Activated naive CD4-positive, alpha-beta T cell treated with anti-CD3 and anti-CD28 coated beads, Interleukin-2, amount 50 U/mL, for 72 hours (primary cell): Measurements from ENCODE around the gene RICTOR. TPM values are rescaled to one million over a fixed set of nuclear protein-coding genes. Genes with fewer than 3 reads are reported as not detected.
"Not testable (repeated sequence)": the region's sequence is repeated elsewhere in the genome, so short reads cannot be mapped to it uniquely, and the experiment has no call there.

Experiments used
- ATAC-seq, 2 donors: fragments of 150-1000 bp; cut with Tn5 transposase; 2 replicates each; pipeline ENCODE4 v1.10.0; 2021; ENCODE audit warnings: mild to moderate bottlenecking in 2 of 2, moderate library complexity in 2 of 2
- DNase-seq, 2 donors: peaks; one replicate each; pipeline ENCODE4 v3.0.0; 2021 to 2022; ENCODE audit warnings: low spot score in 2 of 2
- H3K27ac Mint-ChIP-seq, 2 donors: one replicate each; pipeline ENCODE4 v1.8.0; 2022; ENCODE audit warnings: mild to moderate bottlenecking in 2 of 2, mixed read lengths in 2 of 2
- H3K36me3 Mint-ChIP-seq, 2 donors: one replicate each; pipeline ENCODE4 v1.8.0; 2022; ENCODE audit warnings: mixed read lengths in 2 of 2
- H3K9me3 Mint-ChIP-seq, 2 donors: one replicate each; pipeline ENCODE4 v1.8.0; 2022; ENCODE audit warnings: mixed read lengths in 2 of 2
- total RNA-seq, 2 donors: library from RNA; stranded (reverse); gene quantifications; one replicate each; pipeline ENCODE4 v1.2.3, GENCODE V29; 2022

RICTOR gene
- total RNA-seq, 2 donors from 2014 or later = 32.8 to 50.2 TPM

GRCh38 chr5:39031041-39031440 lies 43.2 kb downstream of the RICTOR start:
- H3K9me3 Mint-ChIP-seq = peaks cover 12 to 17% of the 10 kb centered on the region in 2 donors
- DNase-seq = no peak
- H3K27ac Mint-ChIP-seq = no peak overlapping the region
- no peak for ATAC-seq
- H3K36me3 Mint-ChIP-seq = peaks cover 9 to 39% of the 10 kb centered on the region in 2 donors

DNA sequence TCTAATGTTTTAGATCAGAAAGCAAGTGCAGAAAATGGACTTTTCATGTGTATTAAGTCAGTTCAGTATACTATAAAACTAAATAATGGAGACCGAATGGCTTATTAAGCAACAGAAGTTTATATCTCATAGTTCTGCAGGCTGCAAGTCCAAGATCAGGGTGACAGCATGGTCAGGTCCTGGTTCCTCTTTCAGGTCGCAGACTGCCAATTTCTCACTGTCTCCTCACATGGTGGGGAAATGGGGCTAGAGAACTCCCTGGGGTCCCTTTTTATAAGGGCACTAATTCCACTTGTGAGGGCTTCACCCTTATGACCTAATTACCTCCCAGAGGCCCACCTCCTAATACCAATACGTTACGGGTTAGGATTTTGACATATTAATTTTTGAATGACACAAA lies 48.7 kb downstream of the RICTOR start:
- ATAC-seq (no peak), DNase-seq (no peak)
- Mint-ChIP-seq H3K36me3 (peaks cover 0 to 41% of the 10 kb centered on the region in 2 donors), H3K9me3 (peaks cover 5 to 7% of the 10 kb centered on the region in 2 donors), H3K27ac (no peak overlapping the region)

GRCh38 chr5:39024884-39025283 lies 49.3 kb downstream of the RICTOR start:
- DNase-seq = no peak
- ATAC-seq = no peak
- Mint-ChIP-seq H3K9me3 (peaks cover 5 to 7% of the 10 kb centered on the region in 2 donors), H3K36me3 (peaks cover 1 to 43% of the 10 kb centered on the region in 2 donors), H3K27ac (no peak overlapping the region)

DNA sequence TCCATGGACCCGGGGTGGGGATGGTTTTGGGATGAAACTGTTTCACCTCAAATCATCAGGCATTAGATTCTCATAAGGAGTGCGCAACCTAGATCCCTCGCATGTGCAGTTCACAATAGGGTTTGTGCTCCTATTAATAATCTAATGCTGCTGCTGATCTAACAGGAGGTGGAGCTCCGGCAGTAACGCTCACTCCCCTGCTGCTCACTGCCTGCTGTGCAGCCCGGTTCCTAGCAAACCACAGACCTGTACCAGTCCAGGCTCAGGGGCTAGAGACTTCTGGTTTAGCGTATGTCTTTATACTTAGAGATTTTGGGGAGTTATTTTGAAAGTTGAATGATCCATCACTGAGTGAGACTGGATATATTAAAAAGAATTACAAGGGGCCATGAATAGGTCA lies 50.2 kb downstream of the RICTOR start:
- no peak for ATAC-seq
- peaks cover 4 to 6% of the 10 kb centered on the region in 2 donors for H3K9me3 Mint-ChIP-seq
- DNase-seq = no peak
- peaks cover 7 to 50% of the 10 kb centered on the region in 2 donors for H3K36me3 Mint-ChIP-seq
- H3K27ac Mint-ChIP-seq = no peak overlapping the region

DNA sequence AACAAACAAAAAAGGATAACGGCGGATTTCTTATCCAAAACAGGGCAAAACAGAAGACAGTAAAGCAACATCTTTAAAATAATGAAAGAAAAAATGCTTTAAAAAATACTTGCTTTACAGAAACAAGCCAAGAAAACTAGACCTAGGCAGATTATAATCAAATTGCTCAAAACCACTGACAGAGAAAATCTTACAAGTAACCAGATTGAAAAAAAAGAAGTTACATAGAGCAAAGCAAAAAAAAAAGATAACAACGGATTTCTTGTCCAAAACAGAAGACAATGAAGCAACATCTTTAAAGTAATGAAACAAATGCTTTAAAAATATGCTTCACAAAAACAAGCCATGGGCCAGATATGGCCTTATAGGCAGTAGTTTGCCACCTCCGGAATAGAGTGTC lies 51.1 kb downstream of the RICTOR start:
- H3K36me3 Mint-ChIP-seq = peaks cover 7 to 51% of the 10 kb centered on the region in 2 donors
- no peak overlapping the region for H3K27ac Mint-ChIP-seq
- H3K9me3 Mint-ChIP-seq = peaks cover 0 to 3% of the 10 kb centered on the region in 2 donors
- ATAC-seq = no peak
- DNase-seq = no peak

DNA sequence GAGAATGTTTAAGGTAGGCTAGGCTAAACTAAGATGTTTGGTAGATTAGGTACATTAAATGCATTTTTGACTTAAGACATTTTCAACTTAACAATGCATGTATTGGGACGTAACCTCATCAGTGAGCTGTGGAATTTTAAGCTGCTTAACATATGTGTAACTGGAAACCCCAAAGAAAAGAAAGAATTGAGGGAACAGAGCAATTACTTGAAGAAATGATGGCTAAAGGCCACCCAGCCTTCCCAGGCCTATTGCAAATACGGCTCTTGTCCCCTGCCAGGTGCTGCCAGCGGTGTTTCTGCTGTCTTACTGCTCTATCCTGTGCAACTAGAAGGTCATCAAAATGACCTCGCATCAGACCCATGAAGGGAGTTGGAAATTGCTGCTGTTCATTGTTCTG lies 52.0 kb downstream of the RICTOR start:
- ATAC-seq (no peak), DNase-seq (no peak)
- Mint-ChIP-seq H3K36me3 (peaks cover 7 to 46% of the 10 kb centered on the region in 2 donors), H3K27ac (no peak overlapping the region), H3K9me3 (no peaks in the 10 kb centered on the region)

GRCh38 chr5:39021413-39021812 lies 52.8 kb downstream of the RICTOR start:
- Mint-ChIP-seq H3K27ac (no peak overlapping the region), H3K9me3 (no peaks in the 10 kb centered on the region), H3K36me3 (peaks cover 7 to 45% of the 10 kb centered on the region in 2 donors)
- DNase-seq (no peak), ATAC-seq (no peak)

GRCh38 chr5:39020458-39020857 lies 53.7 kb downstream of the RICTOR start:
- H3K27ac Mint-ChIP-seq = no peak overlapping the region
- ATAC-seq (no peak), DNase-seq (no peak)
- H3K36me3 Mint-ChIP-seq = peaks cover 7 to 36% of the 10 kb centered on the region in 2 donors
- H3K9me3 Mint-ChIP-seq = no peaks in the 10 kb centered on the region

DNA sequence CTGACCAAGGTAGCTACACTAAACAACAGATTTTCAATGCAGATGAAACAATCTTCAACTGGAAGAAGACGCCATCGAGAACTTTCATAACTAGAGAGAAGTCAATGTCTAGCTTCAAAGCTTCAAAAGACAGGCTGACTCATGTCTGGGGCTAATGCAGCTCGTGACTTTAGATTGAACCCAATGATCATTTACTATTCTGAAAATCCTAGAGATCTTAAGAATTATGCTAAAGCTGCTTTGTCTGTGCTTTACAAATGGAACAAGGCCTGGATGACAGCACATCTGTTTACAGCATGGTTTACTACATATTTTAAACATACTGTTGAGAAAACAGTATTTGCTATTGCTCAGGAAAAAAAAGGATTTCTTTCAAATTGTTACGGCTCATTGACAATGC lies 54.9 kb downstream of the RICTOR start:
- ATAC-seq (no peak), DNase-seq (no peak)
- Mint-ChIP-seq H3K27ac (no peak overlapping the region), H3K36me3 (peaks cover 7 to 36% of the 10 kb centered on the region in 2 donors), H3K9me3 (no peaks in the 10 kb centered on the region)

DNA sequence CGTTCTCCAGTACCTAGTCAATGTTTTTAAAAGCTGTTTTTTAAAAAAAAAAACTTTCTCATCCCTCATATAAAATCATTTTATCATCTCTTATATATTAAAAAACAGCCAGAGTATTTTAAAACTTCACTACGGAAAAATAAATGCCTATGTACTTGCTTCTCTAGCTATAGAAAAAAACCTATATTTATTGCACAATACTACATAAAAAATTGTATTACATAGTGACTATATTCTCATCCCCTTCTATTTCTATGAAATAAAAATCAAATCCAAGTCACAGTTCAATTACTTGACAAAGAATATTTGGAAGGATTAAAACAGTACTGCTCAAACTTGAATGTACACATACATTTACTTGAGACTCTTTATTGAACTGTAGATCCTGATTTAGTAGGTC lies 56.7 kb downstream of the RICTOR start:
- Mint-ChIP-seq H3K9me3 (no peaks in the 10 kb centered on the region), H3K27ac (no peak overlapping the region), H3K36me3 (peaks cover 10 to 37% of the 10 kb centered on the region in 2 donors)
- ATAC-seq (no peak), DNase-seq (no peak)

- H3K9me3 Mint-ChIP-seq = peaks cover 4 to 5% of the 10 kb centered on the region in 2 donors
- ATAC-seq (no peak), DNase-seq (no peak)
- peak overlapping the region; percentile 12 to 57 for H3K27ac Mint-ChIP-seq
- H3K36me3 Mint-ChIP-seq = peaks cover 18 to 41% of the 10 kb centered on the region in 2 donors
Measured at GRCh38 chr5:39016587-39017275, 57.5 kb downstream of the RICTOR start.

- ATAC-seq (peak; percentile 37 to 94), DNase-seq (no peak)
- Mint-ChIP-seq H3K27ac (peak overlapping the region; percentile 12 to 57), H3K9me3 (peaks cover 5 to 11% of the 10 kb centered on the region in 2 donors), H3K36me3 (peaks cover 26 to 42% of the 10 kb centered on the region in 2 donors)
Measured at GRCh38 chr5:39015743-39016586, 58.2 kb downstream of the RICTOR start.

GRCh38 chr5:39014561-39014960 lies 59.6 kb downstream of the RICTOR start:
- Mint-ChIP-seq H3K9me3 (peaks cover 11 to 14% of the 10 kb centered on the region in 2 donors), H3K36me3 (peaks cover 23 to 47% of the 10 kb centered on the region in 2 donors), H3K27ac (no peak overlapping the region)
- DNase-seq = no peak
- ATAC-seq = no peak

- peaks cover 20 to 42% of the 10 kb centered on the region in 2 donors for H3K36me3 Mint-ChIP-seq
- no peak overlapping the region for H3K27ac Mint-ChIP-seq
- peaks cover 11 to 14% of the 10 kb centered on the region in 2 donors for H3K9me3 Mint-ChIP-seq
- ATAC-seq (no peak), DNase-seq (no peak)
Measured at GRCh38 chr5:39013938-39014337, 60.3 kb downstream of the RICTOR start.

DNA sequence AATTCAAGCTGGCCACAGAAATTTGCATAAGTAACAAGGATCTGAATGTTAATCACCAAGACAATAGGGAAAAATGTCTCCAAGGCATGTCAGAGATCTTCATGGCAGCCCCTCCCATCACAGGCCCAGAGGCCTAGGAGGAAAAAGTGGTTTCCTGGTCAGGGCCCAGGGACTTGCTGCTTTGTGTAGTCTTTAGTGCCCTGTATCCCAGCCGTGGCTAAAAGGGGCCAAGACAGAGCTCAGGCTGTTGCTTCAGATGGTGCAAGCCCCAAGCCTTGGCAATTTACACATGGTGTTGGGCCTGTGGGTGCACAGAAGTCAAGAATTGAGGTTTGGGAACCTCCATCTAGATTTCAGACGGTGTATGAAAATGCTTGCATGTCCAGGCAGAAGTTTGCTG lies 63.2 kb downstream of the RICTOR start:
- Mint-ChIP-seq H3K36me3 (peaks cover 20 to 32% of the 10 kb centered on the region in 2 donors), H3K27ac (peak overlapping the region in 1 of 2 donors; percentile 81)

GRCh38 chr5:39009981-39010380 lies 64.2 kb downstream of the RICTOR start:
- DNase-seq (no peak), ATAC-seq (no peak)
- peak overlapping the region in 1 of 2 donors; percentile 81 for H3K27ac Mint-ChIP-seq
- H3K36me3 Mint-ChIP-seq = peaks cover 20 to 32% of the 10 kb centered on the region in 2 donors
- H3K9me3 Mint-ChIP-seq = peaks cover 11 to 14% of the 10 kb centered on the region in 2 donors

More for the DNA sequence above, 63.2 kb downstream of the RICTOR start:
- H3K9me3 Mint-ChIP-seq = peaks cover 11 to 14% of the 10 kb centered on the region in 2 donors
- ATAC-seq, DNase-seq: not testable (repeated sequence)

- DNase-seq (no peak), ATAC-seq (no peak)
- peaks cover 11 to 14% of the 10 kb centered on the region in 2 donors for H3K9me3 Mint-ChIP-seq
- H3K27ac Mint-ChIP-seq = no peak overlapping the region
- H3K36me3 Mint-ChIP-seq = peaks cover 20 to 32% of the 10 kb centered on the region in 2 donors
Measured at GRCh38 chr5:39009280-39009679, 64.9 kb downstream of the RICTOR start.
